HG03558 (cell line): Measurements from ENCODE around the gene TMCC2.
"Not testable (repeated sequence)": the region's sequence is repeated elsewhere in the genome, so short reads cannot be mapped to it uniquely, and the experiment has no call there.

Source experiments
- ATAC-seq: cut with Tn5 transposase; IDR thresholded peaks from one replicate; pipeline ENCODE4 v1.9.1; 2021; ENCODE audit warnings: moderate number of reproducible peaks; ENCODE audit not compliant: unreplicated experiment; ENCODE audit errors: extremely low read depth

TMCC2 gene

DNA sequence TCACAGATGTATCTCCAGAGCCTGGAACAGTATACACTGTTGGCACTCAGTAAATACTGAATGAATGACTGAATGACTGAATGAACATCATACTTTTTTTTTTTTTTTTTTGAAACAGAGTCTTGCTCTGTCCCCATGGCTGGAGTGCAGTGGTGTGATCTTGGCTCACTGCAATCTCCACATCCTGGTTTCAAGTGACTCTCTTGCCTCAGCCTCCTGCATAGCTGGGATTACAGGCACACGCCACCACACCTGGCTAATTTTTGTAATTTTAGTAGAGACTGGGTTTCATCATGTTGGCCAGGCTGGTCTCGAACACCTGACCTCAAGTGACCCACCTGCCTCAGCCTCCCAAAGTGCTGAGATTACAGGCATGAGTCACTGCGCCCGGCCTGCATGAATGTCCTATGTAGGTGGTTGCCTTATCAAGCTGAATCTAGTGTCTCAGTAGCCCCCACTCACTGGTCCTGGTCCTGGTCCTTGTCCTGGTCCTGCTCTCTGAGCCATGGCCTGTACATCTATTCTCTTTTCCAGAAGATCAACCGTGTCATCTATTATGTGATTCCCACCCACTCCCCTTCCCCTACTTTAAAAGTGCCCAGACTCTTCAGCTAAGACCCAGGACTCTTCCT, 69.9 kb downstream of the TMCC2 start:
- not testable (repeated sequence) for ATAC-seq

DNA sequence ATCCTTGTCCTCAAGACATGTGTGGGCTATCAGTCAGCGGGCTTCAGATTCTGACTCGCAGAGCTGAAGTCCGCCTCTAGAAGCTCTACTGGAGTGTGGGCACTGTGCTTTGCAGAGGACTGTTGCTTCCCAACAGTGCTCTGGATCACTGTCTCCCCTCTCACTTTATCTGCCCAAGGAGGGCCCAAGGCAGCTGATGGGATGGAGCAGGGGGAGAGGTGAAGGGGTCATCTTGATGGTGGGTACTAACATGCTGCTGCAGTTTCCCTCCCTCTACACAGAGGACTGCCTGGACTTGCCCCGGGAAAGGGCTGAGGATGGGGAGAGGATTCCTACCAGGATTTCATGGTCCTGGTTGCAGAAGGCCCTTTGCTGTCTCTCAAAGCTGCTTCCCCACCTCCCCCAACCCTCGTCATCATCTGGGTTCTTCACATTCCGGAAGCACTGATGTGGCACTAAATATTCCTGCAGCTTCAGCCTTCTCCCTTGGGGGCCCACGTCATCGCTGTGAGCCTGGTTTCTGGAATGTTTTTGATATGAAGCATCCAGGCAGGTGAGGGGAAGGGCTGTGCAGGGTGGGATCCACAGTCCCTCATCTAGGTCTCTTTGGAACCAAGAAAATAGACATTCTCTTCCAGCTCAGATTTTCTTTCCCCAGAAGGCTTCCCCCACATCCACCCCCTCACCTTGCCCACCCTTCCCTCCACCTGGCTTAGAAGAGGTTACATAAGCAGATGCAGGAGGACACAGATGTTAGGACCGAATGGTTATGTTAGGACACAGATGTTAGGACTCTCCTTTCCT, 70.6 kb downstream of the TMCC2 start:
- no peak for ATAC-seq

- no peak for ATAC-seq
Measured at GRCh38 chr1:205300149-205300548, 72.4 kb downstream of the TMCC2 start.

- no peak for ATAC-seq
Measured at GRCh38 chr1:205301205-205301821, 73.6 kb downstream of the TMCC2 start.

GRCh38 chr1:205301842-205302588, 74.3 kb downstream of the TMCC2 start:
- ATAC-seq, result no peak

- ATAC-seq, result no peak
Measured at GRCh38 chr1:205303247-205303888, 75.6 kb downstream of the TMCC2 start.

- no peak for ATAC-seq
Measured at GRCh38 chr1:205304046-205304694, 76.4 kb downstream of the TMCC2 start.

GRCh38 chr1:205304695-205305070, 76.9 kb downstream of the TMCC2 start:
- ATAC-seq, result no peak

- no peak for ATAC-seq
Measured at GRCh38 chr1:205306929-205307566, 79.3 kb downstream of the TMCC2 start.

GRCh38 chr1:205309741-205310140, 82.0 kb downstream of the TMCC2 start:
- no peak for ATAC-seq

DNA sequence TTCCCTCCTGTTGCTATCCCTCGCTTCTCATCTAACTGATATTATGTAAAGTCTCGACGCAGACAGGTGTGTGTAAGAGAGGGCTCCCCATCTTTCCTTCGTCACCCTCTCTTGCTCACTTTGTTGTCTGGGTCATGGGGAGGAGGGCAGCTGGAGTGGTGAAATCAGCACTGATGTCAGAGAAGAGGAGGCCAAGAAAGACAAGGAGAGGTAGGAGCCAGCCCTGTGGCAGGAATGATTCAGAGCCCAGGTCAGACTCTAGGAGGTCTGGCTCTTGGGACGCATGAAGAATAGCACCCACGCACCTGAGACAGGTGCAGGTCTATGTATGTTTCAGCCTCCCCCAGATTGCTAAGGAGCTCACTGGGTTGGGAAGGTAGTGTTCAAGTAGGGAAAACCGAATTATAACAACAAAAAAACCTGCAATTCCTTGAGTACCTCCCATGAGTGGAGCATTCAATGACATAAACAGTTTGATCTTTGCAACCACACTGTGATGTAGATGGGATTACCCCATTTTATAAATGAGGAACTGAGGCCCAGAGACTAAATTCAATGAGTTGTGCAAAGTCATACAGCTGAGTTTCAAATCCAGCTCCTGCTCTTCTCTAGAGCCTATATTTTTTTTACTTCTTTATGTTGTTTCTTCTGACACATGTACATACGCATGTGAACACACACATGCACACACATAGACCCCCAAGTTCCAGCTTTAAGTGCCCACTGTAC, 83.4 kb downstream of the TMCC2 start:
- ATAC-seq, result no peak

GRCh38 chr1:205312866-205313562, 85.3 kb downstream of the TMCC2 start:
- ATAC-seq, result no peak

DNA sequence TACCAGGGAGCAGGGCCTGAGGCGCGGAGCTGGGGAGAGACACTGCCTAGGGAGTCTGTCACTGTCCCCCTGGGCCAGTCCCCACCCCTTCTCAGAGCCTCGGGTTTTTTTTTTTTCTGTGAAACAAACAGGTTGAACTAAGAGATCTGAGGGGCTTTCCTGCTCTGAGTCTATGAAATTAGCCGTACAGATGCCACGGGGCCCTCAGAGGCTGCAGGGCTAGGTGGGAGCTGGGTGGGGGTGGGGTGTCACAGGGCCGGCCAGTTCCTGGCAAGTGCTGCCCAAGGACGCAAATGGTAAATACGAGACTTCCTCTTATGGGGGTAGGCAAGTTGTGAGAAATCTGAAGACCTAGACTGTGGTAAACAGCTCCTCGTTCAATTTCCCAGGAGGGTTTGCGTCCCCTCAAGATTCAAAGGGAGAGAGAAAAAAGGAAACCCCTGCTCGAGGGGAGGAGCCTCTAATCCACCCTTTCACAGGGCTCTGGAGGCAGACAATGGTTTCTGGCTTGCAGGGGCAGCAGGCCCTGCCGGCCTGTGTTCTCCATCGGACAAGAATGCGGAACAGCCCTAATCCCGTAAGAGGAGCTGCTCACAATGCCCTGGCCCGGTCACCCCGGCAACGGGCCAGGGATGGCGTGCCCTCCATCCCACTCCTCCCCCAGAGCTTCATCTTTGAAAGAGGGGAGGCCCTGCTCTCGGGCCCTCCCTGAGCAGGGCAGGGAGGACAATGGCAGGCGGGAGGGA, 86.0 kb downstream of the TMCC2 start:
- no peak for ATAC-seq

GRCh38 chr1:205315008-205315618, 87.4 kb downstream of the TMCC2 start:
- ATAC-seq, result no peak

- no peak for ATAC-seq
Measured at GRCh38 chr1:205316161-205316566, 88.4 kb downstream of the TMCC2 start.

DNA sequence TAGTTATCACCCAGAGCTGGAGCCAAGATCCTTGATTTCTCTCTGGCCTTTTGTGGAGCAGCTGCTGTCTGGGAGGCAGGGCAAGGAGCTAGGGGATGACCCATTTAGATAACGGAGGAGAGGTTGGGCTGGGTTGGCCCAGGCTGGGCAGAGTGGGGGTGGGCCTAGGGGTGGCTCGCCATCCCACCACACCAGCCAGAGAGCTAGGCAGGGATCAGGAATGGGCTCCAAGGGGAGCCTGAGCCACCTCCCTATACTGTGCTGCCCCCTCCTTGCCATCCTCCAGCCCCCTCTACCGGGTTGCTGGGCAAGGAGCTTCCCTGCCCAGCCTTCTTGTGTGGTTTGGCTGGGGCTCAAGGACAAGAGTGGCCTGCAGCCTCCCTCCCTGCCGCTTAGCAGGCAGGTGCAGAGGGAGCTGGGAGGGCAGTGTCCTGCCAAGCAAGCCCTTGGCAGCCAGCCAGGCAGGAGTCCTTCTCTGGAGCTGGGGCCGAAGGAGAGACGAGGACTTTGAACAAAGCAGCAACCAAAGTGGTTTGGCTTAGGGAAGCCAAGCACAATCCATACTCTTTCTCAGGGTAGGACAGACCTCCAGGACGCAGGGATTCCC, 89.7 kb downstream of the TMCC2 start:
- no peak for ATAC-seq
